ENCODE results near the gene IL37.

IL37 gene

DNA sequence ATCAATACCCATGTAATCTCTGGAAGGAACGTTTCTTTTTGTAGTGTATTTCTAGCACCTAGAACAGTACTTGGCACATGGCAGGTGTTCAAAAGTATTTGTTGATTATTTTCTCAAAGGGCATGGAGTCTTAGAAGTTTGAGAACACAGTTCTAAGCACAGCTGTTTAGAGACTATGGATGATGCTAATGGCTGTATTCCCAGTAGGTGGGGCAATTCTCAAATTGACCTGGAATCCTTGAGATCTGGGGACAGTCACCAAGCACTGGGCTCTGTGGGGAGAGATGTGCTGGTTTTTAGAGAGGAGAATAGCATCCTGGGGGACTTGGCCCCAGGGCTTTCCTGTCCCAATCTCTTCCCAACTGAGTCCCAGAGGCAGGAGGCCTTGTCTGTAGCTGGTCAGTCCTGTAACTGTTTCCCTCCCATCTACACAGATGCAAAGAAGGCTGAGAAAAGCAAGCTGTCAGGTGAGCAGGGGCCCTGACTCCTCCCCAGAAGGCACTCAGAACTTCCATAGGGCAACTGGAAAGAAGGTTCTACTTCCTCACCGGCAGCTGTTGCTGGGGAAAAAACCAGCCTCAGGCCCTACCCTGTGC lies 49.4 kb downstream of the IL37 start:
- DNase-seq (ENCODE audit: low read depth) = no peak

DNA sequence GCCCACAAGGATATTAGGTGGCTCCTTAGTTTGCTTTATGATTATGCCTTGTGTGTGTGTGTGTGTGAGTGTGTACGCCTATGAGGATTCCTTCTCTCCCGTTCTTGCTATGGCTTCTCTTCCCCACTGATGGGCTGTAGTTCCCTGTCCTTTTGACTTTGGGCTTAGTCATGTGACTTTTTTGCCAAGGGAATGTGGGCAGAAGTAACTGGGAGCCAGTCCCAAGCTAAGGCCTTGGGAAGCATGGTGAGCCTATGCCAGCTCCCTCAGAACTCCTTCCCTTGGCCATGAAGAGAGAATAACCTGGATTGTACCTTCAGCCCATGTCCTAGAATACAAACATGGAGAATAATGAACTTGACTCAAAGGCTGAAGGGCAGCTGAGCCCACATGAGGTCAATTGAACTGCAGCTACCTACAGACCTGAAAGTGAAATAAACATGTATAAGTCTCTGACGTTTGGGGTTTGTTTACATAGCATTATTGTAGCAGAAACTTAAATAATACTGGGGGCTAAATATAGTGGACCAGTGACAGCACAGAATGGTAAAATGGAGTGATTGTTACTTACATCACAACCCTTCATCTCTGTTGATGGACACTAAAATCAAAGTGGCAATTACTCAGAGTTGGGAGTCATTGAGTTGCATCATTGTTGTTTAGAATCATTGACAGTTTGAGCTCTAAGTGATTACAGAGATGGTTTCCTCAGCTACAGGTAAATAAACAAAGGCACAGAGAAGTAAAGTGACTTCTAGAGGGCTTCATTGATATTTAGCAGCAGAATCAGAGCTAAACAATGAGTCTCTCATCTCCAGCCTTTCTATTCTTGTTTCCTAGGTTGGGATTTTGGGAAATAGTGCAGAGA lies 51.6 kb downstream of the IL37 start:
- DNase-seq (ENCODE audit: low read depth) = no peak

DNA sequence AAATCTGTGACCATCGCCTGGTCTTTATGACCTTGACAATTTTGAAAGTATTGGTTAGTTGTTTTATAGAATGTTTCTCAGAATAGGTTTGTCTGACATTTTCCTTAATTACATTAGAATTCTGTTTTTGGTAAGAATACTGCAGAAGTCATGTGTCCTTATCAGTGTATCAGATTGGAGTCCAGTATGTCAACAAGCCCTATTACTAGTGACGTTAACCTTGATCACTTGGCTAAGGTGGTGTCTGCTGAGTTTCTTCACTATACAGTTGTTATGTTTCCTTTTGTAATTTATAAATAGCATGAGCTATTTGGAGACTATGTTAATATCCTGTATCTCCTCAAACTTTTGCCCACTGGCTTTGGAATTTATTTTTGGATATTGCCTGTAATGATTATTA lies 56.1 kb downstream of the IL37 start:
- no peak for DNase-seq (ENCODE audit: low read depth)
